Bone marrow (tissue), 2 donors: ENCODE measurements around the gene AIFM1.

Experiments used
- DNase-seq, 2 donors: peaks; one replicate each; lab custom pipeline; 2025; lab: John Stamatoyannopoulos, UW

The AIFM1 gene

GRCh38 chrX:130165703-130166502 lies at the start of gene AIFM1:
Gene AIFM1 (minus strand): TSS chrX:130165841. CDS start chrX:130165656, 185 bp downstream.
- DNase-seq = peak; percentile 60 to 84

DNA sequence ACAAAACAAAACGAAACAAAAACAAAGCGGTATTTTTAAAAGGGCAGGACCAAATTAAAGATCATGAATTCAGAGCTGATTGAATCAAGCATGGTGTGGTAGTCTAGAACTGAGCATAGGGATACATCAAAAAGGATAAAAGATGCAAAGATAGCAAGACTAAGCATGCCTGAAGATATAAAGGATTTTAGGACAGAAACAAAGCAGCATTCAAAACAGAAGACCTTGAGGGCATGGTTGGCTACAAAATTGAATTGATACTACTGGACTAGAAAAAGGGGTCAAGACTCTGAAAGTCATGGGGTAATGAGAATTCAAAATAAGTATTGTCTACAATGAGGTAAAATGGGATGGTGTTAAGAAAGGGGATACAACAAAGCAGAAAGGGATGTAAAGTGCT lies 47.7 kb upstream of the AIFM1 start:
- DNase-seq = no peak

GRCh38 chrX:130212371-130212770 lies 46.7 kb upstream of the AIFM1 start:
- DNase-seq = no peak

- no peak for DNase-seq
Measured at GRCh38 chrX:130211415-130212186, 46.0 kb upstream of the AIFM1 start.

GRCh38 chrX:130204647-130205046 lies 39.0 kb upstream of the AIFM1 start:
- DNase-seq = no peak

DNA sequence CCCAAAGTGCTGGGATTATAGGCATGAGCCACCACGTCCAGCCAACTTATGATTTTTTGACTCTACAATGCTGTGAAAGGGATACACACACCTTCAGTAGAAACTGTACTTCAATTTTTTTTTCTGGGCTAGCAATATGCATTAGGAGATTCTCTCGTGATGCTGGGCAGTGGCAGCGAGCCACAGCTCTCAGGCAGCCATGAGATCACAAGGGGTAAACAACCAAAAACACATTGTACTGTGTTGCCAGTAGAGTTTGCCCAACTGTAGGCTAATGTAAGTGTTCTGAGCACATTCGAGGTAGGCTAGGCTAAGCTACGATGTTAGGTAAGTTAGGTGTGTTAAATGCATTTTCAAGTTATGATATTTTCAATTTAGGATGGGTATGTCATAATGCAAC lies 31.8 kb upstream of the AIFM1 start:
- DNase-seq = no peak

- no peak for DNase-seq
Measured at GRCh38 chrX:130196466-130196865, 30.8 kb upstream of the AIFM1 start.

DNA sequence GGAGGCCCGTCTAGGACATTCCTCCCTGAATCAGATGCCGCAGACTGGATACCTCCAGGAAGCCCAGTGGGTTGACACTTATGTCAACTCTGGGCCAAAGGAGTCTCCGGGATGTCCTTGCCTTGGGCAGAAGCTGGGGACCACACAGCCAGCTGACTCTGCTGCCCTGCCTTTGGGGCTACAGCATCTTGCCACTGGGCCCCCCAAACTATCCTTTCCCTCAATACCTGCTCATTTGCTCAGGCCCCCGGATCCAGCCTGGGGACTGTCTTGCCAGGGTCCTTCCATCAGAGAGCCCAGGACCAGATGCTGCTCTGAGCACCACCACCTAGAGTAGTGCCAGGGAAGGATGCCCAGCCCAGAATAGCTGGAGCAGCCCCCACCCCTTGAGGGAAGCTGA lies 25.2 kb upstream of the AIFM1 start:
- no peak for DNase-seq

GRCh38 chrX:130186651-130187050 lies 21.0 kb upstream of the AIFM1 start:
- DNase-seq = no peak

GRCh38 chrX:130184857-130185256 lies 19.2 kb upstream of the AIFM1 start:
- DNase-seq = no peak

GRCh38 chrX:130184168-130184567 lies 18.5 kb upstream of the AIFM1 start:
- no peak for DNase-seq

DNA sequence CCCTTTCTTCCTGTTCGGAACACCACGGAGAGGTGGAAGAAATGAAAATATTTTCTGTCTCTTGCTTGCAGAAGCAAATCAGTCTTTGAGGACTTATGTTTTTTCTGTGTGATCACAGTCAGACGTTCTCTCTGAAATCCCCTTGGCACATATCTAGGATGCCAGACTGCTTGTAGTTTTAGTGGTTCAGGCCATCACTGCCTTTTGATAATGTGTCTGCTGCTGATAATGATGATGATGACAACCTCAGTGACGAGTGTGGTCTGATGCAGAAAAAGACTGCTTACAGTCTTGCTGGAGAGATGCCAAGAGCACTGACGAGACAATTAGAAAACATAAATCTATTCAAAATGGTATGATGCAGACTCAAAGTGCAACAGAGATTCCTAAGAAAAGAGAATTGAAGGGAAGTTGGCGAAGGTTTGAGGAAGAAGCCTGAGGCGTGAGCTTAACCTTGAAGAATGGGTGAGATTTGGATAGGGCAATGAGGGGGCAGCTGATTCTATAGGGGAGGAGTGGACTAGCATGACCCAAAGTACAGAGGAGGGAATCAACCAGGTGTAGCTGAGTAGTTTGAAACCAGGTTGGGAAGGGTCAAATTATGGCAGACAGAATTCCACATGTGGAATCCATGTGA lies 14.1 kb upstream of the AIFM1 start:
- DNase-seq = peak in 1 of 2 donors; percentile 69

- DNase-seq = no peak
Measured at GRCh38 chrX:130179170-130179569, 13.5 kb upstream of the AIFM1 start.

DNA sequence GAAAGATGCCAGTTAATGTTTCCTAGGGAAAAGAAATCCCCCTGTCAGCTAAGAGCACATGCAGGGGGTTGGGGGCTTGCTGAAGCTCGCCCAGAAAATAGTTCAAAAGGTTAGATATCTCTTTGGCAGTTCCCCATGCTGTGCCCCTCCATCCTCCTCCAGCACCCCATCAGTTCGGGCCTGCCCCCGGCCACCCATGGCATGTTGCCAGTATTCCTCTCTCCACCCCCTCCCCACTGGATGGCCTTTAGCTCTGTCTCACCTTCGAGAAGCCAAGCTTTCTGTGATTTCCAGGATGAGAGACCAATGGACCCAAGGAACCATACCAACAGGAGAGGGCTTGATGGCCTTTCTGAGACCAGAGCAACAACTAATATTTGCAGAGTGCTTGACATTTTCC lies 11.3 kb upstream of the AIFM1 start:
- DNase-seq = no peak

DNA sequence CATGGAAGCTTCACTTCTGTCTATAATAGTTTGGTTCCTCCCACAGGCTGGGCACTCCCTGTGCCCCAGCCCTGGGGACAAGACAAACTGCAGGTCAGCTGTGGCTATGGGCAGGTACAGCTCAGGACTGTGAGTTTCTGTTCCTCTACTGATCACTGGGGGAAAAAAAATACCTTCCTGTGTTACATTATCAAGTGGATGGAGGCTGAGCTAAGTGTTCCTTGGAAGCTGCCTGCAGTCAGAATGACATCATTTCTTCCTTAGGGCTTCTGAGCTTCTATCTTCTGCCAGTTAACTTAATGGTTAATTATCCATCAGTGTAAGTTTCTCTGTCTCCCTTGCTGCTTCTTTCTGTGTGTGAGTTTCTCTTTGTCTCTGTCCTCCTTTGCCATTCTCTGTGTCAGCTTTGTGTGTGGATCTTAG lies 10.7 kb upstream of the AIFM1 start:
- no peak for DNase-seq

DNA sequence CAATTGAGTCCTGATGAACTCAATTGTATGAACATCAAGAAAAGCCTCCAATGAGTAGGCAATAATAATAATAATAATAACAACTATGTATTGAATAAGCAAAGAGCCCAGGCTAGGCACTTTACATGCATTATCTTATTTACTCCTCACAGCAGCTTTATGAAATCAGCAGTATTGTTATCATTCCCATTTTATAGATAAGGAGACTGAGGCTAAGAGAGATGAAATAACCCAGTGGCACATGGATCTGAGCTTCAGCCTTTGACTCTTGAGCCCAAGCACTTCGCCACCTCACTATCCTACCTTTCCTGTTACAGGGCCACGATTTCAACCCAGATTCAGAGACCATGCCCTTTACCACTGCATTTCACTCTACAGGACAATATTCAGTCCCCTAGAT lies 9.3 kb upstream of the AIFM1 start:
- no peak for DNase-seq

DNA sequence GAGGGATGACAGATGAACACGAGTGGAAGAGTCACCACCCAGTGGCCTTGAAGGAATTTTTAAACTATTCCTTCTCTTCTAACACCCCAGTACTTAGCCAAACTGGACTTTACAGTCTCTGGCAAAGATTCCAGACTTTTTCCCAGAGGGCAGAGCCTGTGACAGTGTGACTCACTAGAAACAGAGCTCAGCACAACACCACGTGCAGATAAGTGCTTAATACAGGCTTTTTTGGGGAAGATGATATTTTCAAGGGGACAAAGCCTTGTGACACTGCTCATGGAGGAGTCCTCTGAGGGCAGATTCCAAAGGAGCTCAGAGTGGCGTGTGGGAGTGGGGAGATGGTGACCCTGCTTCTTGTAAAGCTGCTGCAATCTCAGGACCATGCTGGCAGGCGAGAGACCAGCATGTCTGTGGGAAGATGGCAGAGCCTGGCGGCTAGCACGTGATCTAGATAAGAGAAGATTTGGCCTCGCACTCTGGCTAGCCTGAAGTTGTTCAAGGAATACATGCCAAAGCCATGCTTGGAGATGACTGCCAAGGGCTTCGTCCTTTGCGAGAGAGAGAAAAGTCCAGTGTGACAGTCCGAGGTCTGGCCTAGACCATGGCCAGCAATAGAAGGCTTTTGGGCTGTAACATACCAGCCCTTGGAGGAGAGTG lies 8.5 kb upstream of the AIFM1 start:
- DNase-seq = no peak

DNA sequence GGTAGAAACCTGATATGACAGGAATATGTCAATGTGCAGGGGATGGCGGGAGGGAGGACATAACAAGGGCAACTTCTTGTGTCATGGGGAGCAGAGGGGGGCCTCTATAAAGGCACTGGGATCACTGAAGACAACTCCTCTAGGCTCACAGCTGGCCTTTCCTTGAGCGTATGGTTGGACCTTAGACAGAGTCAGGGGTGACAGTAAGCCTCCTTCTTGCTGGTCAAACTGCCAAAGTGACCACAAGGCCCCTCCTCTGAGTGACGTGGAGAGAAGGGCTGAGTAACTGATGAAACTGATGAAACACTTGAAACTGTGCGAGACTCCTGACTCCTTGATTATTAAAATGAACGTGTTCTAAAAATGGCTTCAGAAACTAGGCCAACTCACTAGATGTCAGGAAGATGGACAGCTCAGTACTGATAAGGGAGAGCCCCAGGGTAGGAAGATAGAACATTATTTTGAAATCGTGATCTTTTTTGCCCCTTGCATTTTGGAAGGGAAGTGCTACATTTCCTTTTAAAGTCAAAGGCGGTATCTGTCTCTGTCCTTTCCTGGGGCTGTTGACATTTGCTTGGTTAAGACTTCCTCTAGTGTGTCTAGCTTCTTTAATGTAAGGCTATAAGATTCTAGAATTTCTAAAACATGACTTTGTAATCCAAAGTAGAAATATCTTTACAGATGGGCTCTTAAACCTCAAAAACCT lies 7.7 kb upstream of the AIFM1 start:
- peak; percentile 4 to 21 for DNase-seq

DNA sequence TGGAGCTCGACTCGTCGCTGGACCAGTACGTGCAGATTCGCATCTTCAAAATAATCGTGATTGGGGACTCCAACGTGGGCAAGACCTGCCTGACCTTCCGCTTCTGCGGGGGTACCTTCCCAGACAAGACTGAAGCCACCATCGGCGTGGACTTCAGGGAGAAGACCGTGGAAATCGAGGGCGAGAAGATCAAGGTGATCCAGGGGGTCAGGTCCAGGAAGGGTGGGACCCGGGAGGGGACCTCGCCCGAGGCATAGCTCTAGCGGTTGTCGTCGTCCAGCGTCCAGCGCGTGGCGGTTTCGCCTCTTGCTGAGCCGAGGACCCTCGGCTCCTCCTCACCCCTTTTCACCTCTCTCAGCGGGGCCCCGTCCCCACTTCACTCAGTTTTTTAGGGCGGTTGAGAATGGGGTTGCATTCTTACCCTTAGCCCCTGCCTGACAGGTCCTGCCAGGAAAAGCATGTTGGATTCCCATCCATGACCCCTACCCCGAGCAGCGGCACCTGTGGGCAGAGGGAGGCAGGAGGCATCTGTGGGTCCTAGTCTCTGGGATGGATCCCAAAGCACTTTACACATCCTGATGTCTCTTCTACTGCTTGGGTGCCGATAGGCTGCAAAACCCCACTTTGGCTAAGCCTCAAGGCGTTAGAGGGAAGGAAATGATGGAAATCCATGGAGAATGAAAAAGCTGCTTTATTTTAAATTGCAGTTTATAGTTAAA lies 6.6 kb upstream of the AIFM1 start:
- no peak for DNase-seq

DNA sequence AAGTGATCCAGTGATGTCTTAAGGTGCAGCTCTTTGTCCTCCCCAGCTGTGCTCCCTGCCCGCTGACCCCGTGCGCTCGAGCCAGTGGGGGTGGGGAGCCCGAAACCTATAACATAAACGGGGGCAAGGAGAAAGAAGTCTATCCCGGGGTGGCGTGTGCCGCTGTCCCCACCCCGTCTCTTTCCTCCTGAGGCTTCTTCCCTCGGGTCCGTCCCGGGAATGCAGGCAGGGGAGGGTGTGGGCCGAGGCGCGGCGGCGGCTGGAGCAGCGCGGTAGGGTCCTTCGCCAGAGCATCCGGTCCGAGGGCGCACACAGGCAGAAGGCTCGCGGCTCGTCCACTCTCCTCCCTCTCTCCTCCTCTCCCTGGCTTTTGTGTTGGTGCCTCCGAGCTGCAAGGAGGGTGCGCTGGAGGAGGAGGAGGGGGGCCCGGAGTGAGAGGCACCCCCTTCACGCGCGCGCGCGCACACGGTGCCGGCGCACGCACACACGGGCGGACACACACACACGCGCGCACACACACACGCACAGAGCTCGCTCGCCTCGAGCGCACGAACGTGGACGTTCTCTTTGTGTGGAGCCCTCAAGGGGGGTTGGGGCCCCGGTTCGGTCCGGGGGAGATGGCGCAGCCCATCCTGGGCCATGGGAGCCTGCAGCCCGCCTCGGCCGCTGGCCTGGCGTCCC lies 5.9 kb upstream of the AIFM1 start, which contains the start of gene RAB33A:
TSS of gene RAB33A (plus strand) at position 517 of the 681 bp plus-strand sequence. CDS start at position 618, 101 bp downstream.
- DNase-seq = no peak
